DMS53 treated with DMSO at 0.1 percent for 48 hours (cell line): ENCODE measurements around the gene CWC27.

ENCODE experiments used
- DNase-seq: peaks from one replicate; lab custom pipeline; 2025; ENCODE audit not compliant: unreplicated experiment; lab: John Stamatoyannopoulos, UW

CWC27 gene

DNA sequence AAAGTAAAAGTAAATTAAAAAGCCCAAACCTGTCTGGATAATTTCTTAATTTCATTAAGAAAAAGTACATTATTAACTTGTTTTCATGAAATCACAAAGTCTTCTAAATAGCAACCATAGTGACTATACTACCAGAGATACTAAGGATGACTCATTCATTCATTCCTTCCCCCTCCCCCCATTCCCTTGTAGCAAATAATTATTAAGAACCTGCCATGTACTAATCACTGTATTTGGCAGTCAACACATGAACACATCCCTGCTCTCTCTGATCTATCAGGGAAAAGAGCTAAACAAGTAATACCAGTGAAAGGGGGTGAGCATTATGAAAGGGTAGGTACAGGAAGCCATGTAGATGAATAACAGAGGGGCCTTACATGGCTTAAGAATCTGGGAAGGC, 203.9 kb downstream of the CWC27 start:
- no peak for DNase-seq

DNA sequence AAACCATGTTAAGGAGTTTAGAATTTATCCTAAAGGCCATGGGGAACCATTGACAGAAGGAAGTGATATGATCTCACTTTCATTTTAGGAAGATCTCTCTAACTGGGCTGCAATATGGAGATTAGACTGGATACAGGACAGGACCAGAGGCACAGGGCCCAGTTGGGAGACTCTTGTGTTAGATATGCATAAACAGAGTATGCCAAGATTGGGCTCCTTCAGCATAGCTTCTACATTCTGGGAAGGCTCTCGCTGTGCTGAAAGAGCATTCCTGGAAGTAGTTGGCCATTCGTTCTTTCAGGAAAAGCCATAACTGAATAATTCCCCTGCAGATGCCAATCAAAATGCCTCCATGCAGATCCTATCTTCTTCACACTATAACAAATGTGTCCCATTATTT, 204.5 kb downstream of the CWC27 start:
- no peak for DNase-seq

DNA sequence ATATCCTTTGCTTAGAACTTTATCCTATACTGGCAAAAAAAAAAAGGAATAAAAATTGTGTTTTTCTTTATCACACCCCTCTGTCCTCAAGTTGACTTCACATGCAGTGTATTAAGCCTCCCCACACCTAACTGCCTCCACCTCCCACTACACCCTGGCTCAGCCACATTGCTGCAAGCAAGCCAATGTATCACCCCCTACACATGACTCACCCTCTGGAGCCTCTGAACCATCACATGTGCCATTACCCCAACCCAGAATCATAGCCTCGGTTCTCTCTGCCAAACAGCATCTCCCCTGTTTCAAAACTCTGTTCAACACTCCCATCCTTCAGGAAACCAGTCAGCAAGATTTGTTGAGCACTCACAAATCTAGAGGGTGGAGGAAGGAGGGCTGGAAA, 209.0 kb downstream of the CWC27 start:
- DNase-seq, result no peak

DNA sequence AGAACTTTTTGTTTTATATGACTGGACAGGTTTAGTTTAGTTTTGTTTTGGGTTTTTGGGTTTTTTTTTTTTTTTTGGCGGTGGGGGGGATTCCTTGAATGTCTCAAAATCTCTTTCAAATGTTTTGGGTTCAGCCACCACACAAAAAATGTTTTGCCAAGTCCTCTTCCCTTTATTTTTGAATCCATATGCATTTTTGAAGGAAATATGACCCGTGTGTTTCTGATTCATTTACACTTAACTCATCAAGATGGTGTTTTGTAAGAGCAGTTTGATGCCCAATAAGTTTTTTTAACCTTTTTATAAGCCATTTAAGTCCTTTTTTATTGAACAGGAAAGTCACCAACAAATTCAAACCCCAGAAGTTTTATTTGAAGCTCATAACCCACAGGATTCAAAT, 209.8 kb downstream of the CWC27 start:
- DNase-seq, result no peak

DNA sequence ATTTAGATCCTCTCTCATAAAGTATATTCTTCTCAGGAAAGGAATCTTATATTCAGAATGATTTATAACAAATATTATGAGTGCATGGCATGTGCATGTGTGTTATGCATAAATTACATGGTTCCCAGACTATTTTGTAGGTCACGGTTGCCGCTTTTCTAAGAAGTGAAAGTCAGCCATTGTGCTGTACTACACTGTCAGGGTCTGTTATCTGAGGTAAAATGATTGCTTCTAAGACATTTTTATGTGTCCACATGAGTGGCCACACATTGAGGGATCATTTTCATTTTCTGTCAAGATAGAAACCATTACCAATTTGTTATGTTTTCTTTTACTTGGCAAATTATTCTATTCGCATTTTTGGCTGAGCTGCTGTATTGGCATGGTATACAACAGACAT, 210.8 kb downstream of the CWC27 start:
- DNase-seq, result no peak

DNA sequence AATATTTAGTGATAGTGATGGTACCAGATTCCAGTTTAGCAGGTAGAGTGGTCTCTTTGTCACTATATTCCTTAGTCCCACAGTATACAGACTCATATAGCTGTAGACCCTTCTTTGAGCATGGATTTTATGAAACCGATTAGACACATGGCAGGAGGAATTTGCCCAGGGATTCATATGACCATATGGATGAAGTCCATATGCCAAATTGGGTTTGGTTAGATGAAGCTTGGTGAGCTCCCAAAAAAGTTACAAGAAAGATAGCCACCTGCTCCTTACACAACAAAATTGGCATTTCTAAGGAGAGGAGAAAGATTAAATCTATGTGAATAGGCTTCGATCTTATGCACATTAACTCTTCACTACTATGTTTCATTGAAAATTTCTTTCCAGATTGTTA, 211.4 kb downstream of the CWC27 start:
- DNase-seq, result no peak

DNA sequence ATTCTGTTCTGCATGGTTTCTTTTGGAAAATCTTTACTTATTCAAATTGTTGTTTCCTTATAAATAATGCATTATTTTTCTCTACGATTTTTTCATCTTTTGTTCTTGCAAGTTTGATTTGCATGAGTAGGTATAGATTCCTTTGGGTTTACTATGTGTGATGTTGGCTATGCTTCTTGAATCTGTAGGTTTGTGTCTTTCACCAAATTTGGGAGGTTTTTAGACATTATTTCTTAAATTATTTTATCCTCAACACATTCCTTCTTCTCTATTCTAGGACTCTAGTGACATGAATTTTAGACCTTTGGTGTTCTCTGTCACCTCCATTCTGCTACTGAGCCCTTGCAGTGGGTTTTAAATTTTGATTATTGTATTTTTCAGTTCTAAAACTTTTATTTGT, 219.0 kb downstream of the CWC27 start:
- DNase-seq, result no peak

DNA sequence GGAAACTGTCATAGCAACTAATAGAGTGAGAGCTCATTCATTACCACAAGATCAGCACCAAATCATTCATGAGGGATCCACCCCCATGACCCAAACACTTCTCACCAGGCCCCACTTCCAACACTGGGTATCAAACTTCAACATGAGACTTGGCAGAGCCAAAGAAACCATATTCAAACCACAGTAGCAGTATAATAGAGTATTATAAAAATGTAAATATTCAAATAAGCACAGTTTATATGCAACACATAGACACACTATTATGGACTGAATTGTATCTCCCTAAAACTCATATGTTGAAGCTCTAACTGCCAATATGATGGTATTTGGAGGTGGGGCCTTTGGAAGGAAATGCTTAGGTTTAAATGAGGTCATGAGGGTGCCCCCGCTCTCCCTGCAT, 240.5 kb downstream of the CWC27 start:
- DNase-seq, result no peak

DNA sequence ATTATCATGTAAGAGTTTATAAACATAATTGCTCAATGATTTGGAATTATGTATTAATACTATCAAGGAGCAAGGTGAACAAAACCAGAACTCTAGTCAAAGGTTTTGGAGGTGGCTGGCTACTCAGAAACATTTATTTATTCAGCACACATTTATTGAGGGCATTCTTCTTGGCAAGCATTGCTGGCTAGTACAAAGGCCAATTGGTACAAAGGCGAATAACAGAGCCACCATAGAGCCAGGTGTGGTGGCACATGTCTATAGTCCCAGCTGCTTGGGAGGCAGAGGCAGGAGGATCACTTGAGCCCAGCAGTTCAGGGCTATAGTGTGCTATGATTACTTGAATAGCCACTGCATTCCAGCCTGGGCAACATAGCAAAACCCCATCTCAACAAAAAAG, 242.1 kb downstream of the CWC27 start:
- DNase-seq, result no peak

DNA sequence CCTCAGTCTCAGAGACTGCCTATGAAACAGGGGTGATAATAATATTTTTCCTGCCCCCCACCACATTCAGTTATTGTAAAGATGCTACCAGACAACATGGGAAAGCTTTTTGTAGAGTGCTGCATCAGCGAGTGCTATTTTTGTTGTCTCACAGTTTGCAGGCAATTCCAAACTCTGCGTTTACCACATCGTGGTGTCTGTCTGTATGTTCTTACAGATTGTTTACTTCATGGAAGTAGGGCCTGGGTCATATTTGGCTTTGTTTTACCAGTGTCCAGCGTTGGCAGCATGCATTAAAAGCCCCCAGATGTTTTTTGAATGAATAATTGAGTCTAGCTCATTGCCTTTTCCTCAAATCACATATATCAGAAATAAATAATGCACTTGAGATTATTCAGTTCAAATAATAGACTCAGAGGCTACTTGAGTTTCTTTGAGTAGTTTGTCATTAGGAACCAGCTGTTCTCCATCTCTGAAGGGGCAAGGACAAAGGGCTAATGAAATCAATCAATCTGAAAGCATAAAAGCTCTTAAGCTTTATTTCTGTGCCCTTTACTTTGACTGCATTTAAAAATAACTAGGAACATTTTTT, 243.7 kb downstream of the CWC27 start:
- DNase-seq, result no peak

DNA sequence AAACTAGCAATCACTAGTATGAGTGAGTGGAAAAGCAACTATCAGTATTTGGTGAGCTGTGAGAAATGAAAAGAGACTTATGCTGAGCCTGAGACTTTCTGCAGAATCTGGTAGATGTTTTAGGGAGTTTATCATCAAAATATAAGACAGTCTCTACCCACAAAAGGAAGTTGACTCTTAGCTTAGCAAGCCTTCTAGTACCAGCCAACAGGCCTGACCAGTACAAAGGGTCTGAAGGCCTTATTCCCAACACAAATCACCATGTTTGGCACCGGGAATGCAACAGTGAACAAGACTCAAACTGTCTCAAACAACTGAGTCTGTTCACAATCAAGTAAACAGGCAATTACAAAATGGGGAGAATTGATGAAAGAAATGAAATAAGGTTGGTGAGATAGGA, 244.4 kb downstream of the CWC27 start:
- no peak for DNase-seq

DNA sequence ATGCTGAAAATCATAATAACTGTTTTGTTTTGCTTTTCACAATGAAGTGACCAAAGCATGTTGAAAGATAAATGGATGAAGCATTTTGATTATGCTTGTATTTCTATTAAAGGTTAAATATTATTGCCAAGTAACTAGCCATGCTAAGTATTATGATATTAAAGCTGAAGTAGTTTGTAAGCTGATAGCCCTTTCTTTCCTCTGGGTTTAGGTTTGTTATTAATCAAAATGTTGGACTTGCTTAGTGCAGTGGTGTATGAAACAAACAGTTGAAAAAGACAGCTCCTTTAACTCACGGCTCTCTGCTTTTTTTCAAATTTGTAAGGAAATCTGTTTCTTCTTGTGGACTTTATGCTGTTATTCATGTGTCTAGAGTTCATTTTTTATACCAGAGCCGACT, 246.0 kb downstream of the CWC27 start:
- no peak for DNase-seq

DNA sequence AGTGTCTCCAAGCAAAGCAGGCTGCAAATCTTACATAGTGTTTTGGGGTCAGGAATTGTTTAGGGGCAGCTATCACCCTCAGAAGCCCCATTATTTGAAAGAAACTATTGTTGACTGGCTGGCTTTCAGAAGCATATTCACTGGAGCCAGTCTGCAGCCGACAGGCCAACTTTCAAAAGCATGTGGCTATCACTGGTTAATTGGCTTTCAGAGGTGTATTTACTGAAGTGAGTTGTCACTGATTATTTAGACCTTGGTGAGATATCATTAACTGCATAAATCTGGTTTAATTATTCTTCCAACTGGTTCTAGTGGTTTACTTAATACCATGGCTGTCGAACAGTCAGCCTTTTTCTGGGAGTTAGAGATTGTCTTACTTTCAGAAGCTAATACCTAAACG, 247.0 kb downstream of the CWC27 start:
- no peak for DNase-seq

DNA sequence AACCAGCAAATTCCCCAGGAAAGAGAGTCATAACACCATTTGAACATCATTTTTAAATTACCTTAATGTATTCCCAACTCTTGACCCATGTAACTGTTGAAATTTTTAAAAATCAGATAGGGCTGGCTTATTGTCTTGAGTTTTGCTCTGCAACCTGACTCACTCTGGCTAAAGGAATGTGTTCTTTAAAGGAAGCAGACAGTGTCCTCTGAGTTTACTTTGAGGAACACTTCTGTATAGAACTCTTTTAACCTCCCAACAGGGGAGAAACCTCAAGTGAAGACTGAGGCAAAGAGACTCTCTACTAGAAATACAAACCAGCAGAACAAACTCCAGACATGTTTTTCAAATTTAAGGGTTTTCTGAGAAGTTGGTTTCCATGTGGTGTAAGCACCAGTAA, 248.9 kb downstream of the CWC27 start:
- no peak for DNase-seq

DNA sequence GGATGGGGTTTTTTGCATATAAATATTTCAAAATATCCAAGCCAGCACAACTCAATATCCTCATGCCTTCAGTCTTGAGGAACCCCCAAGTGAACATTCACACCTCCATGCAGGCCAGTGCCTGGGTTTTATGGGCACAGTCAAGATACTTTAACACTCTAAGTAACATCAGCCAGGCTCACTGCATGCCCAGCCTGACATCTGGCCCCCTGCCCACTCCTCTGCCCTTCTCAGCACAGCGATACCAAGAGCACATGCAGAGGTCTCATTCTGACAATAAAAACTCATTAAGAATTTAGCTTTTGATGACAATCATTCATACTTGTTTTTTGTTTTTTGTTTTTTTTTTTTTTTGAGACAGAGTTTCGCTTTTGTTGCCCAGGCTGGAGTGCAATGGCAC, 250.0 kb downstream of the CWC27 start:
- no peak for DNase-seq

DNA sequence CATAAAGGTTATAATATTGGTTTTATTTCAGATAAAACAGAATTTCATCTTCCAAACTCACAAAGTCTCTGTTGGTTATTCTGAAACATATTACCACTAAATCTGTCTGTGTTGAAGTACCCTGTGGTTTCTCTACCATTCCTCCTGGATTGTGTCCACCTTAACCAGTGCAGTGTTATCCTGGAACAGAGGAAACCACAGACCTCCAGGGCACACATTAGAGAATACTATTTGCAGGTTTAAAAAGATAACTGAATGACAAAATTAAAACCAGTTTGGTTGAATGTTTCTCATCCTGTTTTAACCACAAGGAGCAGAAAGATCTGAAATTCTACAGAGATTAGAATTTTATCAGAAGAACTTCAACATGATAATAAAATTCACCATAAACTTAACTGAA, 251.8 kb downstream of the CWC27 start:
- no peak for DNase-seq

DNA sequence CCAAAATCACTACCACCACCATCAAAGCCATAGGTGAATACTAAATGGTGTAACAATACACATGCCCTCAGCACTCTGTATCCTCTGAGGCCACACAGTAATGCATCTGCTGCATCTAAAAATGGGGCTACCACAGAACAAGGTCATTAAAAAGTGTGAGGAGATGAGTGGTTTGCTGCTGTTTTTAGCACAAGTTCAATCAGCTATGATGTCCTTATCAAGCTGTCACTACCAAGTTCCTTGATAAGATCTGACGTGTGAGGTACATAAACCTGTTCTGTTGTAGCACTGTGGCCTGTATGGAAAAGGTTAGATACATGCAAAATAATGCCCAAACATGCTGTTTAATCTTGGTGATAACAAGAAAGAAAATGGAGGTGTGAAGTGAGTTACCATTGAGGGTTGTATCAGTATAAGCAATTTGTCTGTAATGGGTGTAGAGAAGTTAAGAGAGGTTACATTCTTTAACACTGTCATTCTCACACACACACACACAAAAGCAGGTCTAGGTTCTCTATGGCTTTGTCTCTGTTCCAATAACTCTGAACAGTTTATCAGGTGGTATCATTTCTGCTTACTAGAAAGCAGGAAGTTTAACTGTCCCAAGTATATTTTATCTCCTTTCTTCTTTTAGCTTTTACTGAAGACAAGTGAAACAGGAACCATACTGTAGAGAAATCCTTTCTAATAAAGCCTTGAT, 252.9 kb downstream of the CWC27 start:
- DNase-seq, result no peak

DNA sequence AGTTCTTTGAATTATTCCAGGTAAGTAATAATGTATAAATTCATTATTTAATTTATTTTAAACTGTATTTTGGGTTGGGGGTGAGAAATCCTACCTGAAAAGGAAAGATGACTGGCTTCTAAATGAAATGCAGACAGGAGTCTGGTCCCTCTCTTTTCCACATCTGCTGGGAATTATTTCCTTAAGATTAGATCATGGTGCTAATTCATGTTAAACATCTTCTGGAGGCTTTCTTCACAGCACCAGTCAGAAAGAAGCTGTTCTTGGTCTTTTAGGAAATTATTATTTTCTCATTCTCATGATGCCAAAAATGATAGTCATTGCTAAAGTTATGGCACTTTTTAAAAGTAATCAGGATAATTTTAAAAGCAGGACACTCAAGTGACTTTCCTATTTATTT, 254.2 kb downstream of the CWC27 start:
- DNase-seq, result no peak

DNA sequence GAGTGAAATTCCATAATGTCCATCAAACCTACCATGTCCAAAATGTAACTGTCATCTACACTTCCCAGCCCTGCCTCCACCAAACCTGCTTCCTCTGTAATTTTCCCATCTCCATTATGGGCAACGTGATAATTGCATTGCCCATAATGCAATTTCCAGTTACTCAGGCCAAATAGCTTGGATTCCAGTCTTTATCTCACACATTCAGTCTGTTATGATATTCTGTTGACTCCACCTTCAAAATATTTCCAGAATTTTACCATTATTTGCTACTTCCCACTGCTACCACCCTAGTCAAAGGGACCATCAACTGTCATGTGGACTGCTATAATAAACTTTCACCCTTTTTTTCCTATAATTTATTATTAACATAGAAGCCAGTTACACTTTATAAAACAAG, 256.0 kb downstream of the CWC27 start:
- DNase-seq, result no peak

DNA sequence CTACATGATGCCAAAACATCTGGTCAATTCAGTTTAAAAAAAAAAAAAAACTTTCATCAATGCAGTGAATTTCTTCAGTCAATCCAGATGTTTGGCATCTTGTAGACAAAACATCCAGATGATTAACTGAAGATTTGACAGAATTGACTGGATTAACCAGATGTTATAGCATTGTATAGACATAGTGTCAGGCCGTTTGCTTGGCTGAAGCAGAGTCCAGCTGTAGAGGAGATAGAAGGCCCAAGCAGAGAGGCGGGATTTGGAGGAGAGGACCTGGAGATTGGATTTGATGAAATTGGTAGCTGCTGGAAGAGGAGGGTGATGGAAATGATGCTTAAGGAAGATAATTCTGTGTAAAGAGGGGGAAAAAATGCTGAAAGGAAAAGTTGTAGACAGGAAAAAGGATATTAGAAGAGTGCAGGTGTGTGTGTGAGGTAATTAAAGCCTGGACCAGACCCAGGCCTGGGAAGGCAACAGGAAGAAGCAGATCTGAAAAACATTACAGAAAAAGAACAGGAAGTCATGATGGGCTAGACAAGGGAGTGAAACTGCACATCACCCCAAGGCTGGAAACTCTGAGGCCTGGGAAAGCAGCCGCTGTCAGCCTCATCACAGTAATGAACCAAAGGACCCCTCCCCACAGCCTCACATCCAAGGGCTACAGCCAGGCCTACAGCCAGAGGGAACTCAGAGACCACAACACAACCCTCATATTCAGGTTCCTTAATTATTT, 258.3 kb downstream of the CWC27 start:
- no peak for DNase-seq

DNA sequence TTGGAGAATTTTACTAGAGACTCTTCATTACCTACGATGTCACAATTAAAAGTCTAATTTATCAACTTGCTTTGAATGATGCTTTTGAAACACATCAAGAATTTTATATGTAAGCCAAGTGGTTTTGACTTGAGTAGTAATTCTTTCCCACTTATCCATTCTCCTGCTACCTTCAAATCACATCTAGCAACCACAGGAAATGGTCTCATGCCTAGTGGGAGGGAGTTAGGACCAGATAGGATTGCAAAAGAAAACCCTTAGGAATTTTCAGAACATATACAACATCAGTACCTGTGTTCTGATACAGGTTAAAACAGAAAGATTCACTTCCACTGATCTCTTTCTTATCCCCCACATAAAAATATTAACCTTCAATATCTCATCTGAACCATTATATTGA, 260.4 kb downstream of the CWC27 start:
- no peak for DNase-seq

DNA sequence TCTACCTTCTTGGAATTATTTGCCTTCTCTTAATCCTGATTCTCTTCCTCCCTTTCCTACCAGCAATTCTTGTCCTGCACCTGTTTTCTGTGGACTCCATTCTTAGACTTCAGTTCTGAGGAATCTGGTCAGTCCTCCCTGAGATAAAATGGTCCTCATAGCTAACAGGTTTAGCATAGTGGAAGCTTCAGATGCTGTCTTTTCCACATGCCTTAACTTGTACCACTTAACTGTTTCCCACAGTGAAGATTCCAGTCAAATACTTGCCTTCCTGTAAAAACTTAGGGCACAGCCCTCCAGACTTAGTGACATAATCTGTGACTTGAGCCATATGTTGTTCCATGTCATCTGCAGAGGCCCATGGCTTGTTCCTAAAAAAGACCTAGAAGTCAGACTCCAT, 261.3 kb downstream of the CWC27 start:
- no peak for DNase-seq

DNA sequence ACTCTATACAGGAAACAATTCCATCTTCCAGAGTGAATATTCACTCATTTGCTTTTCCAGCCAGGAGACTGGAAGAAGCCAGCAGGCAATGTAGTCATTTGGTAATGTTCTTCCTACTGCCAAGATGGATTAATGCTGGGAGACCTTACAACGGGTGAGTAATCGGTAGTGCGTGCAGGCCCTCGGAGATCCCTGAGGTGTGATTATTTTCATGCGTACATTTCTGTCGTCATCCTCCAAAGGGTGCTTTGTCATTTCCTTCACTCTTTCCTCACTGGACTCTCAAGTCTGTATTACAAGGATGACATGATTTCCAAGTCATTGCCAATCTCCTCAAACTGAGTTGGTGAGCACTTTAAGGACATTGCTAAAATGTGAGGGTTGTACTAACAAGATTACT, 263.5 kb downstream of the CWC27 start:
- no peak for DNase-seq
